ENCODE measurements around the gene PARD3B.

The PARD3B gene

GRCh38 chr2:205094031-205094430 is 548.8 kb downstream of the PARD3B start:
- no peaks in the 10 kb centered on the region for H3K9me2 ChIP-seq (replicated peaks; ENCODE audit: insufficient read depth, low read length)
- no peak overlapping the region for H3K27ac ChIP-seq (ENCODE audit: low read length)
- TF ChIP-seq CTCF (IDR thresholded peaks at IDR 0.05; ENCODE audit: low read length) (no peak), EZH2 (optimal IDR thresholded peaks at IDR 0.05; ENCODE audit: low read depth, low read length) (no peak), EZH2phosphoT487 (IDR thresholded peaks at IDR 0.05; ENCODE audit: low read length) (no peak)
- no peak overlapping the region for H3K9ac ChIP-seq (ENCODE audit: low read length)
- DNase-seq = no peak
- no peaks in the 10 kb centered on the region for H3K4me1 ChIP-seq (ENCODE audit: low read length)
- H3K36me3 ChIP-seq (replicated peaks; ENCODE audit: insufficient read depth, low read length) = no peaks in the 10 kb centered on the region
- H3K79me2 ChIP-seq (ENCODE audit: low read length) = no peaks in the 10 kb centered on the region
- H3K4me2 ChIP-seq (ENCODE audit: low read depth, low read length) = no peak overlapping the region
- no peaks in the 10 kb centered on the region for H4K20me1 ChIP-seq (ENCODE audit: insufficient read depth, low read length)
- H3K27me3 ChIP-seq (replicated peaks; ENCODE audit: insufficient read depth, low read length) = no peaks in the 10 kb centered on the region
- no peak overlapping the region for H2AFZ ChIP-seq (ENCODE audit: low read length)
- no peaks in the 10 kb centered on the region for H3F3A ChIP-seq (ENCODE audit: insufficient read depth, low read length)
- no peaks in the 10 kb centered on the region for H3K9me3 ChIP-seq (replicated peaks; ENCODE audit: insufficient read depth, low read length)
- no peak overlapping the region for H3K4me3 ChIP-seq (ENCODE audit: low read length)

DNA sequence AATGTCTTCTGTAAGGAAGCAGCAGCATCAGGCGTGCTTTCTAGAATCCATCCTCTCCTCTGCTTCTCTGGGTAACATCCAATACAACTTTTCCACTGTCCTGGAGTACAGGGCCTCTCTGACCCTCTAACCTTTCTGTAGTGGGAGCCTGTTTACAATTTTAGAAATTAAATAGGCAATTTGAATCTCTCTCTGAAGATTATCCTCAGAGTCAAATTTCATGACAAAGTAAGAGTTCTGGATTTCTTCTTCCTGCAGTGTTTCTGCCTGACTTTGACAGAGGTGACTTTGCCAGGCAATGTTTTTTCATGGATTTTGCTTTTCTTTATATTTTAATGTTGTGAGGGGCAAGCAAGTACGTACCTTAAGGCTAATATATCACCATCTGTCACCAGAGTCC is 558.4 kb downstream of the PARD3B start:
- no peak overlapping the region for H3K27ac ChIP-seq (ENCODE audit: low read length)
- no peak overlapping the region for H2AFZ ChIP-seq (ENCODE audit: low read length)
- no peak for TF ChIP-seq EZH2phosphoT487 (IDR thresholded peaks at IDR 0.05; ENCODE audit: low read length)
- no peak for TF ChIP-seq EZH2 (optimal IDR thresholded peaks at IDR 0.05; ENCODE audit: low read depth, low read length)
- TF ChIP-seq CTCF (IDR thresholded peaks at IDR 0.05; ENCODE audit: low read length) = no peak
- no peaks in the 10 kb centered on the region for H3K79me2 ChIP-seq (ENCODE audit: low read length)
- H3K4me1 ChIP-seq (ENCODE audit: low read length) = no peaks in the 10 kb centered on the region
- no peaks in the 10 kb centered on the region for H3K27me3 ChIP-seq (replicated peaks; ENCODE audit: insufficient read depth, low read length)
- no peaks in the 10 kb centered on the region for H3K36me3 ChIP-seq (replicated peaks; ENCODE audit: insufficient read depth, low read length)
- H3K9ac ChIP-seq (ENCODE audit: low read length) = no peak overlapping the region
- no peak for DNase-seq
- no peaks in the 10 kb centered on the region for H3F3A ChIP-seq (ENCODE audit: insufficient read depth, low read length)
- H3K9me2 ChIP-seq (replicated peaks; ENCODE audit: insufficient read depth, low read length) = no peaks in the 10 kb centered on the region
- H3K9me3 ChIP-seq (replicated peaks; ENCODE audit: insufficient read depth, low read length) = no peaks in the 10 kb centered on the region
- H3K4me3 ChIP-seq (ENCODE audit: low read length) = no peak overlapping the region
- no peaks in the 10 kb centered on the region for H4K20me1 ChIP-seq (ENCODE audit: insufficient read depth, low read length)
- no peak overlapping the region for H3K4me2 ChIP-seq (ENCODE audit: low read depth, low read length)

DNA sequence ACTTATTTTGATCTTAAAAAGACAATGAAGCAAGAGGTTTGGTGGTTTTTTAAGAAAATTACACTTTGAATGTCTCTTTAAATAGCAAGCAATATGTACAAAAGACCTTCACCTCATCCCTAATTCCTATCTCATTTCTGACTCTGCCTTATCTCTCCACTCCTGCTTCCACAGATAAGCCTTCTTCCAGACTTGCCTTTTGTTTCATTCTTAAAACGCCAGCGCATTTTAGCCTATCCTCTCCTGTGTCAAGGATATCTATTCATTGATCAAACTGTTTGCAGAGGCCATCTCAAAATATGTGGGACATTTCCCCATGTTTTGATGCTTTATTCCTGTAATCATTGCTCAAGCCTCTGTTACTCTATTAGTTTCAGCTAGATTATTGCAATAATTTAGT is 562.5 kb downstream of the PARD3B start:
- DNase-seq = no peak
- no peak overlapping the region for H3K9ac ChIP-seq (ENCODE audit: low read length)
- H3K36me3 ChIP-seq (replicated peaks; ENCODE audit: insufficient read depth, low read length) = no peaks in the 10 kb centered on the region
- no peaks in the 10 kb centered on the region for H3K79me2 ChIP-seq (ENCODE audit: low read length)
- H3K4me1 ChIP-seq (ENCODE audit: low read length) = no peaks in the 10 kb centered on the region
- H3F3A ChIP-seq (ENCODE audit: insufficient read depth, low read length) = no peaks in the 10 kb centered on the region
- H3K4me2 ChIP-seq (ENCODE audit: low read depth, low read length) = no peak overlapping the region
- H3K27ac ChIP-seq (ENCODE audit: low read length) = no peak overlapping the region
- H4K20me1 ChIP-seq (ENCODE audit: insufficient read depth, low read length) = no peaks in the 10 kb centered on the region
- no peak overlapping the region for H3K4me3 ChIP-seq (ENCODE audit: low read length)
- H2AFZ ChIP-seq (ENCODE audit: low read length) = no peak overlapping the region
- H3K9me2 ChIP-seq (replicated peaks; ENCODE audit: insufficient read depth, low read length) = no peaks in the 10 kb centered on the region
- no peak for TF ChIP-seq CTCF (IDR thresholded peaks at IDR 0.05; ENCODE audit: low read length)
- no peak for TF ChIP-seq EZH2 (optimal IDR thresholded peaks at IDR 0.05; ENCODE audit: low read depth, low read length)
- no peak for TF ChIP-seq EZH2phosphoT487 (IDR thresholded peaks at IDR 0.05; ENCODE audit: low read length)
- H3K27me3 ChIP-seq (replicated peaks; ENCODE audit: insufficient read depth, low read length) = no peaks in the 10 kb centered on the region
- no peaks in the 10 kb centered on the region for H3K9me3 ChIP-seq (replicated peaks; ENCODE audit: insufficient read depth, low read length)

Data from MM.1S (cell line).